NCI-H2107 (cell line): ENCODE data around the gene IL10RA.
"Not testable (repeated sequence)": the region's sequence is repeated elsewhere in the genome, so short reads cannot be mapped to it uniquely, and the experiment has no call there.

Experiments used
- DNase-seq: peaks from one replicate; lab custom pipeline; 2025; lab: John Stamatoyannopoulos, UW

IL10RA gene

DNA sequence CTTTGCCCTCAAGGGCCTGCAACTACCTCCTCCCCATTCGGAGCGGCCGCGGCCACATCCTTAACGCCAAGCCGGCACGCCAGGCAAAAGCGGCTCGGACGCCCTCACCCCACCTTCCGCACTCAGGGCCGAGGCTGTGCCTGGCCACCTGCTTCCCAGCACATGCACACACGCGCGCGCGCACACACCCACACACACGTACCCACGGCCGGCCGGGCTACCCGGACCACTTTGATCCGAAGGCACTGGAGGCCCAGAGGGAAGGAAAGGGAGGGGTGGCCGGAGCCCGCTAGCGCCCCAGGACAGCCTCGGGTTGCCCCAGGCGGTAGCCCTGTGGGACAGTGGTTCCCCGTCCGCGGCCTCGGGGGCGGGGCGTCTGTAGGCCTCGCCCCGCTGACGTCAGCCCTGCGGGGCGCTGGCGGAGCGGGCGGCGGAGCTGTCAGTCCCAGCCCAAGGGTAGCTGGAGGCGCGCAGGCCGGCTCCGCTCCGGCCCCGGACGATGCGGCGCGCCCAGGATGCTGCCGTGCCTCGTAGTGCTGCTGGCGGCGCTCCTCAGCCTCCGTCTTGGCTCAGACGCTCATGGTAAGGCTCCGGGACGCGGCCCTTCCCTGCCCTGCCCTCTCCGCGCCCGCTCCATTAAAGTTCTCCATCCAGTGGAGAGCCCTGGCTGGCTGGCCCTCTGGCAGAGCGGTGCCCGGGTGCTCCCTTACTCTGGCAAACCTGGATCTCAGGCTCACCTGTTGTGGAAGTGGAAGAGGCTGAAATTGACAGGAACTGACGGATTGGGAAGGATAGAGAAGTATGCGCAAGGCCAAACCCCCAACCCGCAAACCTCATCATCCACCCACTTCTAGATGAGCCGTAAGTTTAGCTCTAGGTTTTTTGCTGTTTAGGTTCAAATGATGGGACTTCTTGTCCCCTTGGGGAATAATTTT, at the start of gene IL10RA:
Gene IL10RA (plus strand): TSS at position 442 of the 935 bp plus-strand sequence. CDS start 74 bp downstream, at position 516.
- DNase-seq, result peak; percentile 52

GRCh38 chr11:117936973-117937372, 49.2 kb upstream of the IL10RA start:
- DNase-seq, result no peak

- DNase-seq, result no peak
Measured at GRCh38 chr11:117940736-117941135, 45.5 kb upstream of the IL10RA start.

GRCh38 chr11:117941163-117941707, 45.0 kb upstream of the IL10RA start:
- DNase-seq, result no peak

DNA sequence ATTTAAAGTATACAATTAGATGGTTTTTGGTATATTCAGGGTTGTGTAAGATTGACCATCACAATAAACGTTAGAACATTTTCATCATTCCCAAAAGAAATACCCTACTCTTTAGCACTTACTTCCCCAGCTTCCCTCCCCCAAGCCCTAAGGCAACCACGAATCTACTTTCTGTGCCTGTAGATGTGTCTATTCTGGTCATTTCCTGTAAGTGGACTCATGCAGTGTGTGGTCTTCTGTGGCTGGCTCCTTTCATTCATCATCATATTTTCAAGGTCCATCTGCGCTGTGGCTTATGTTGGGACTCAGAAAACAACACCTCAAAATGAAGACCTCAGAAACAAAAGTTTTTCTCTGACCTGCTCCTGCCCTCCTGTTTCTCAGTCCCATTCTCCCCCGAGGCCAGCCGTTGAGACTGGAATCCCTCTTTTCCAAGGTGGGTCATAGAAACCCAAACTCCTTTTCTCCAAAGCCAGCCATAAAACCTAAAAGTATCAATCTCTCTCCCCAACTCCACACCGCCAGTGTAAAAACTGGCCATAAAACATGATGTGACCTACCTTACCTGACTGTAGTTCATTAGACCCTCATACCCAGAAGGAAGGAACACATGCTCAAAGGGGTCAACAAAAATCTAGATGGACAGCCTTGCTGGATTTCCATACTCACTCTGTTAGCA, 44.1 kb upstream of the IL10RA start:
- DNase-seq, result no peak

DNA sequence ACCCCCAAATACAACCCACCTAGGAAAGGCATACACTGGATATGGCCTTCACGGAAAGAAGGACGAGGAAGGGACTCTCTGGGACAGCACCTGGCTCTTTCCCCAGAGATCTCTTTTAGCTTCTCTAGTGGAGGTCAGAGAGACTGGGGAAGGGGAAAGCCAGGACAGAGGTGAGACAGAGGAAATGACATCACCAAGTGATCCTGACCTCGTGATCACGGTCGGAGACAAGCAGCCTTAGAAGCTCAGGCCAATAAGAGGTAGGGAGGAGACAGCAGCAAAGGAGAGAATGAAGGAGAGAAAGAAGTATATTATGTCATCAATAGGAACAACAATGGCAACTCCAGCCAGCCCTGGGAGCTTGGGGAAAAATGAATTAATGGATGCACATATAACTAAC, 41.6 kb upstream of the IL10RA start:
- DNase-seq, result no peak

GRCh38 chr11:117945047-117945810, 41.0 kb upstream of the IL10RA start:
- no peak for DNase-seq

- no peak for DNase-seq
Measured at GRCh38 chr11:117946156-117946841, 39.9 kb upstream of the IL10RA start.

DNA sequence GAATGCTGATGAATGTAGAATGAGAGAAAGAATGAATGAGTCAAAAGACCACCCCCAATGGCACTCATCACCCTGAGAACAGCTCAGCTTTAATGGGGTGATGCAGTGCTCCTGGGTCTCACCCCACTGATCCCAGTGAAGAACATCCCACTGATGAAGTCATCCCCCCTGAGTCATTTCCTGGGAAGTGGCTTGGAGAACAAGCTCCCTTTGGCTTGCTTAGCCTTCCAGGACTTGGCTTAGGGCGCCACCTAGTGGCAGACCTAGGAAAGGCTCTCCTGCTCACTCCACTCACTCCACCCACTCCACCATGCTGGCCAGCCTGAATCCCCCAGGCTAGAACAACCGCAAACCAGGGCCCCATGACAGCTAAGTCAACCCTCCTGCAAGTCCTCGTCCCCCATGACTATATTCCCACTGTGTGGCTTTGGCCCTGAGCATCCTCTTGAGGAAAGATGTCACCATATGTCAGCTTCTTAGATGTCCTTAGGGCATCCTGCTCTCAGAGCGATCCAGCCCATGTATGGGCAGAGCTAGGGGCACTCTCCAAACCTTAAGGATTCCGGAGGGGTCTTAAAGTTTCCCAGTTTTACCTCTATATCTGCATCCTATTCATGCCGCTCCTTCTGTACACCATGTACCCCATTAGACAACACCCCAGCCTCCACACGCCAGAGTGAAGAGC, 39.2 kb upstream of the IL10RA start:
- DNase-seq, result peak; percentile 93

DNA sequence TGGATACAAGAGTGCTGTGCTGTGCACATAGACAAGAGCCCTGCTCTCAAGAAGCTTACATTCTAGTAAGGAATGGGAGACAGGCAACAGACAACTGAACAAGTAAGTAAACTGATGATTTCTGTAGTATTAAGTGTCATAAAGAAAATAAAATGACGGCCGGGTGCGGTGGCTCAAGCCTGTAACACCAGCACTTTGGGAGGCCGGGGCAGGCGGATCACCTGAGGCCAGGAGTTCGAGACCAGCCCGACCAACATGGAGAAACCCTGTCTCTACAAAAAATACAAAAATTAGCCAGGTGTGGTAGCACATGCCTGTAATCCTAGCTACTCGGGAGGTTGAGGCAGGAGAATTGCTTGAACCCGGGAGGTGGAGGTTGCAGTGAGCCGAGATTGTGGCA, 38.4 kb upstream of the IL10RA start:
- not testable (repeated sequence) for DNase-seq

- not testable (repeated sequence) for DNase-seq
Measured at GRCh38 chr11:117948466-117948865, 37.7 kb upstream of the IL10RA start.

GRCh38 chr11:117949062-117949461, 37.1 kb upstream of the IL10RA start:
- no peak for DNase-seq

- DNase-seq, result no peak
Measured at GRCh38 chr11:117950301-117950700, 35.9 kb upstream of the IL10RA start.

DNA sequence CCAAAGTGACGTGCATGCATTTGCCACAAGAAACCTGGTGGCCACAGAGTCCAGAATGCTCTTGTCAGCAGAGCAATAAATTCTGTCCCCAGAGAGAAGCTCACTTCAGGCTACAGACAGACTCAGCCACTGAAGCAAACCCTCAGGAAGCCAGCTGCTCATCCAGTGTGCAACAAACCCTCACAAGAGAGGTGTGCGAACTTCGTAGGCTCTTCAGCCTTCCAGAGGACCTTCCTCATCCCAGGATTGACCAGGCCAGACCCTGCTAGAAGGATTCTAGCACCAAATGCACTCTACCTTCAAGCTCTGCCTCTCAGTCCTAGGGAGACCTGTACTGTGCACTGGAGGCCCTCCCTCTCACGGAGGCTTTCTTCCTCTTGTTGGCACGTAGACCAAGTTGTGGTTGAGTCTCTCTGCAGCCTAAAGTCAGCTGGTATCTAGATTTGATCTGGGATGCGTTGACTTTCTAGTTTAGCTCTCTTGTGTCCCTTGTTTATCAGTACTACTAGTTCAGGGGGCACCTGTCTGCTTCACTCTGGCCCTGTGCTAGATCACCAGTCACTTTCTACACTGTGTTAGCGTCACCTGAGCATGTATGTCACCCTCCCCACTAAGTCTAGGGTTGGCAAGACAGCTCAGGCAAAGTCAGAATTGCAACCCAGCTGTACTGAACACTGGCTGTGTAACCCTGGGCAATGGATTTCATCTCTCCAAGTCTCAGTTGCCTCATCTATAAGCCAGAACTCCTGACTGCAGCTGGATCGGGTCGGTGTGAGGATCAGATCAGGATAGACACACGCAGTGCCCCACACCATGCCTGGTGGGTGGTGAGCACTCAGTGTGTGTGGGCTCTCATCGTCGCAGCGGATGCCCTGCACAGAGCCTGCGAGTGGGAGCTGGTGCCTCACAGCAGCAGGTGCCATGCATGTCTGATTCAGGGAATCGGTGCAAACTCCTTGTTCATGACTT, 34.9 kb upstream of the IL10RA start:
- DNase-seq, result no peak

GRCh38 chr11:117953024-117953671, 33.0 kb upstream of the IL10RA start:
- no peak for DNase-seq

- no peak for DNase-seq
Measured at GRCh38 chr11:117958949-117959348, 27.2 kb upstream of the IL10RA start.

DNA sequence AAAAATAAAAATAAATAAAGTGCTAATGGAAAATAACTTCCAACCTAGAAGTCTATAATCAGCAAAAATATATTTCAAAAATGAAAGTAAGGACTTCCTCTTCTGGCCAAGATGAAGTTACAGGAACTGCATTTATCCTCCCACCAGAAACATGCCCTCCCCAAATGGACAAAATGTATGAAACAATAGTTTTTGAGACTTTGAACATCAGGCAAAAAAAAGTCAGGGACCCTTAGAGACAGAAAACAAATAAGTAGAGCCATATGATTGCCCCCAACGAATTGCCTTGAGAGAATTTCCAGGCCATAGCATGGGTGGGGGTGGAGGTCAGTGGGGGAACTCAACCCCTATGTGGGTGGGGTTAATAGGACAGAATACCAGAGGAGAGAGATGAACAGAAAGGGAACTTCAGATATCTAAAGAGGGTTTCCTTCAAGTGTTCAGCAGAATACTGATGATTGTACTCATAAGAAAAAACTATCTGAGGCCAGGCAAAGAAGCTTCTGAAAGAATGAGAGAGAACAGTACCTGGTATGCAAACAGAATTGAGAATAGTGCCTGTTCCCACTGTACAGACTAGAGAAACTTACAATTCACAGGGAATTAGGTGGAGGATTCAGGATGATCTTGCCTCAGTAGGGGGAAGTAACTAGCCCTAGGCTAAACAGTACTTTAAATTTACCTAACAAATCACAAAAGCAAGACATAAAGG, 26.6 kb upstream of the IL10RA start:
- DNase-seq, result no peak

- no peak for DNase-seq
Measured at GRCh38 chr11:117960406-117960805, 25.8 kb upstream of the IL10RA start.

GRCh38 chr11:117961896-117962295, 24.3 kb upstream of the IL10RA start:
- no peak for DNase-seq
